ENCODE data around the gene OPN3. TPM values are rescaled to one million over a fixed set of nuclear protein-coding genes. Genes with fewer than 3 reads are reported as not detected.
A peak's percentile ranks its signal among the peaks of the same experiment; 100 is the strongest.

Gene OPN3
- polyA plus RNA-seq, 2 of the 4 experiments (the other 2 are of a cell fraction): 41.0 to 144 TPM

- ChIA-PET CTCF (interaction anchor here (0.6 to 10.4 kb wide), 19 partner anchors 9 to 387 kb away, joined by 3 to 120 read pairs (median 4); partner anchors contain the start of genes CHML and OPN3), POLR2A (interaction anchor here (1.0 kb wide), 2 partner anchors 10 to 35 kb away, joined by 4 to 5 read pairs; partner anchors contain the start of genes CHML and OPN3)
- ATAC-seq (peak; percentile 81 to 82), DNase-seq (ENCODE audit: low read depth in 1 of 2, low spot score in 1 of 2) (peak; percentile 64 to 79), FAIRE-seq (no peak)
- peaks cover 77% of the 10 kb centered on the region for H3K4me1 ChIP-seq
- WGBS (ENCODE audit: missing lambda C conversion rate): 25% methylated on average over 9 of the region's 9 CpGs
- H3K4me2 ChIP-seq: peak overlapping the region; percentile 39
- no peak overlapping the region for H3K4me3 ChIP-seq
- H3K27ac ChIP-seq: peak overlapping the region; percentile 58 to 84
- TF ChIP-seq USF2 (IDR thresholded peaks at IDR 0.05): no peak
- no peak for TF ChIP-seq GATA3 (IDR thresholded peaks at IDR 0.05; ENCODE audit: borderline replicate concordance)
- no peak for TF ChIP-seq ZFP36 (IDR thresholded peaks at IDR 0.05; ENCODE audit: borderline replicate concordance, partially characterized antibody)
- TF ChIP-seq SMC3 (IDR thresholded peaks at IDR 0.05): peak; percentile 46; the same call in 2 of the 3 replicates
- no peak for TF ChIP-seq RARB (CRISPR knock-in tag; IDR thresholded peaks at IDR 0.05)
- no peak for TF ChIP-seq BHLHE40 (IDR thresholded peaks at IDR 0.05; ENCODE audit: low read depth, low read length)
- TF ChIP-seq ZC3H11A (IDR thresholded peaks at IDR 0.05): no peak
- TF ChIP-seq FOSB (CRISPR knock-in tag; IDR thresholded peaks at IDR 0.05): no peak
- no peak for TF ChIP-seq HOXB13 (CRISPR knock-in tag; IDR thresholded peaks at IDR 0.05; ENCODE audit: low read depth)
- no peak for TF ChIP-seq HOXB5 (CRISPR knock-in tag; IDR thresholded peaks at IDR 0.05)
- peak; percentile 47; the same call in 2 of the 3 replicates for TF ChIP-seq CTCF (IDR thresholded peaks at IDR 0.05)
- peak; percentile 64 for TF ChIP-seq MAFK (IDR thresholded peaks at IDR 0.05; ENCODE audit: partially characterized antibody)
- peak; percentile 41 to 46; a peak in 4 of 5 replicates for TF ChIP-seq RAD21 (conservative IDR thresholded peaks at IDR 0.05 in 1 of 2, IDR thresholded peaks at IDR 0.05 in 1 of 2)
- no peak for TF ChIP-seq KDM5A (IDR thresholded peaks at IDR 0.05)
- peak in 1 of 2 experiments; percentile 69; a peak in 2 of 4 replicates for TF ChIP-seq CEBPB (IDR thresholded peaks at IDR 0.05)
- no peak for TF ChIP-seq MYC (IDR thresholded peaks at IDR 0.05; ENCODE audit: borderline replicate concordance, low read length)
- no peak for TF ChIP-seq EP300 (IDR thresholded peaks at IDR 0.05)
- TF ChIP-seq FOSL2 (IDR thresholded peaks at IDR 0.05): no peak
- TF ChIP-seq FOSL2 (CRISPR knock-in tag; IDR thresholded peaks at IDR 0.05): peak; percentile 41
- no peak for TF ChIP-seq HMGXB4 (CRISPR knock-in tag; IDR thresholded peaks at IDR 0.05; ENCODE audit: borderline replicate concordance)
- no peak for TF ChIP-seq FOXS1 (CRISPR knock-in tag; IDR thresholded peaks at IDR 0.05)
- no peak for TF ChIP-seq RFX5 (IDR thresholded peaks at IDR 0.05)
- no peak for TF ChIP-seq PBX3 (IDR thresholded peaks at IDR 0.05)
- TF ChIP-seq TFCP2L1 (CRISPR knock-in tag; IDR thresholded peaks at IDR 0.05): no peak
- no peaks in the 10 kb centered on the region for H3K9me3 ChIP-seq
These were observed 34.9 kb downstream of the OPN3 start for GRCh38 chr1:241605146-241605805.
